NCI-H748 (cell line): ENCODE measurements around the gene JAK3.

Experiments
- DNase-seq: peaks from one replicate; lab custom pipeline; 2025; ENCODE audit not compliant: unreplicated experiment; lab: John Stamatoyannopoulos, UW

The JAK3 gene

GRCh38 chr19:17866312-17866963 lies 18.7 kb upstream of the JAK3 start:
- DNase-seq = no peak

GRCh38 chr19:17865364-17866311 lies 17.9 kb upstream of the JAK3 start:
- DNase-seq = peak; percentile 11

- no peak for DNase-seq
Observed at GRCh38 chr19:17863520-17864182, 15.9 kb upstream of the JAK3 start.

- DNase-seq = no peak
Observed at GRCh38 chr19:17862711-17863519, 15.1 kb upstream of the JAK3 start.

- no peak for DNase-seq
Observed at GRCh38 chr19:17861542-17862402, 14.0 kb upstream of the JAK3 start.

GRCh38 chr19:17860993-17861360 lies 13.2 kb upstream of the JAK3 start:
- DNase-seq = no peak

GRCh38 chr19:17860331-17860992 lies 12.7 kb upstream of the JAK3 start:
- DNase-seq = no peak

- peak; percentile 99 for DNase-seq
Observed at GRCh38 chr19:17859533-17860330, 11.9 kb upstream of the JAK3 start, which contains the start of gene RPL18A. RPL18A (plus strand) TSS chr19:17859910; CDS start chr19:17859957, 47 bp downstream.

GRCh38 chr19:17855280-17856152 lies 7.7 kb upstream of the JAK3 start:
- DNase-seq = peak; percentile 56

- DNase-seq = no peak
Observed at GRCh38 chr19:17854061-17854460, 6.3 kb upstream of the JAK3 start.

GRCh38 chr19:17848595-17849292 lies 962 bp upstream of the JAK3 start:
- no peak for DNase-seq

GRCh38 chr19:17846146-17846545 lies 1.6 kb downstream of the JAK3 start:
- DNase-seq = no peak

- no peak for DNase-seq
Observed at GRCh38 chr19:17843908-17844490, 3.8 kb downstream of the JAK3 start.

- DNase-seq = no peak
Observed at GRCh38 chr19:17843292-17843827, 4.4 kb downstream of the JAK3 start.

GRCh38 chr19:17842663-17843291 lies 5.0 kb downstream of the JAK3 start:
- no peak for DNase-seq
